GM23338 (cell line): Measurements from ENCODE around the gene OR1B1. TPM values are rescaled to one million over a fixed set of nuclear protein-coding genes. Genes with fewer than 3 reads are reported as not detected.

Experiments used
- ATAC-seq: fragments of 200-7000 bp; cut with Tn5 transposase; 3 replicates; pipeline ENCODE4 v1.9.1; 2020
- DNase-seq: peaks from one replicate; pipeline ENCODE4 v3.0.0-alpha.2; 2015; ENCODE audit warnings: low spot score
- H2AFZ ChIP-seq: fragments of 200-600 bp; sonication (generic); 2 replicates; pipeline ENCODE4 v1.8.0; 2016; ENCODE audit warnings: antibody characterized with exemption, mild to moderate bottlenecking, moderate library complexity
- H3F3A ChIP-seq: fragments of 200-600 bp; sonication (generic); replicated peaks from 2 replicates; pipeline ENCODE4 v1.8.0; 2017; ENCODE audit warnings: antibody characterized with exemption, mixed run types, low read depth
- H3K27ac ChIP-seq: fragments of 200-600 bp; sonication (generic); 2 replicates; pipeline ENCODE4 v1.6.1; 2016; ENCODE audit warnings: low read depth
- H3K27me3 ChIP-seq: fragments of 200-600 bp; sonication (generic); 2 replicates; pipeline ENCODE4 v1.8.0; 2016; ENCODE audit warnings: mild to moderate bottlenecking, mixed run types, moderate library complexity; ENCODE audit not compliant: insufficient read depth
- H3K36me3 ChIP-seq: fragments of 200-600 bp; sonication (generic); 2 replicates; pipeline ENCODE4 v1.8.0; 2016; ENCODE audit warnings: mild to moderate bottlenecking; ENCODE audit not compliant: insufficient read depth
- H3K4me1 ChIP-seq: fragments of 200-600 bp; sonication (generic); 2 replicates; pipeline ENCODE4 v1.8.0; 2016; ENCODE audit warnings: mild to moderate bottlenecking, moderate library complexity; ENCODE audit not compliant: insufficient read depth
- H3K4me2 ChIP-seq: fragments of 200-600 bp; sonication (generic); 2 replicates; pipeline ENCODE4 v1.7.1; 2017; ENCODE audit warnings: mixed run types
- H3K4me3 ChIP-seq: fragments of 200-600 bp; sonication (generic); 2 replicates; pipeline ENCODE4 v1.6.1; 2016; ENCODE audit warnings: mixed run types
- H3K79me2 ChIP-seq: fragments of 200-600 bp; sonication (generic); replicated peaks from 2 replicates; pipeline ENCODE4 v1.8.0; 2017; ENCODE audit warnings: mild to moderate bottlenecking; ENCODE audit not compliant: insufficient read depth
- H3K9me2 ChIP-seq: fragments of 200-600 bp; sonication (generic); 2 replicates; pipeline ENCODE4 v1.8.0; 2017; ENCODE audit not compliant: insufficient read depth
- H4K20me1 ChIP-seq: fragments of 200-600 bp; sonication (generic); replicated peaks from 2 replicates; pipeline ENCODE4 v1.8.0; 2017; ENCODE audit warnings: mild to moderate bottlenecking; ENCODE audit not compliant: insufficient read depth
- H3K27ac Mint-ChIP-seq: 2 replicates; pipeline ENCODE4 v1.8.0; 2020; ENCODE audit warnings: inconsistent platforms, mild to moderate bottlenecking, moderate library complexity, mixed read lengths
- H3K27me3 Mint-ChIP-seq: 3 replicates; pipeline ENCODE4 v1.8.0; 2022; ENCODE audit warnings: low read depth, mild to moderate bottlenecking, moderate library complexity, mixed read lengths, inconsistent platforms; ENCODE audit not compliant: insufficient read depth, poor library complexity
- H3K36me3 Mint-ChIP-seq: 3 replicates; pipeline ENCODE4 v1.8.0; 2021; ENCODE audit warnings: low read depth, mild to moderate bottlenecking, inconsistent platforms, moderate library complexity, mixed read lengths
- H3K4me1 Mint-ChIP-seq: 3 replicates; pipeline ENCODE4 v1.8.0; 2020; ENCODE audit warnings: mild to moderate bottlenecking, inconsistent platforms, mixed read lengths
- H3K4me3 Mint-ChIP-seq: 3 replicates; pipeline ENCODE4 v1.8.0; 2021; ENCODE audit warnings: moderate library complexity, mild to moderate bottlenecking, inconsistent platforms, mixed read lengths
- H3K9me3 Mint-ChIP-seq: 3 replicates; pipeline ENCODE4 v1.8.0; 2020; ENCODE audit warnings: moderate library complexity, mild to moderate bottlenecking, inconsistent platforms, mixed read lengths
- CREB1 ChIP-seq: fragments of 250-450 bp; sonication (Bioruptor Pico); IDR thresholded peaks from 2 replicates; pipeline ENCODE4 v1.5.0; 2020; ENCODE audit warnings: low read depth, mild to moderate bottlenecking, moderate library complexity
- CTCF ChIP-seq, 2 experiments: fragments of 200-600 bp in 1 of 2; sonication (generic) in 1 of 2; conservative IDR thresholded peaks; 2 replicates each; pipeline versions ENCODE4 v1.5.1 to v1.6.1; 2016 to 2017; ENCODE audit warnings: antibody characterized with exemption in 2 of 2, low read depth in 2 of 2, mild to moderate bottlenecking in 2 of 2, moderate library complexity in 1 of 2
- EZH2 ChIP-seq: fragments of 200-600 bp; sonication (generic); IDR thresholded peaks from one replicate; pipeline ENCODE4 v1.8.0; 2017; ENCODE audit warnings: antibody characterized with exemption, mild to moderate bottlenecking, low read depth; ENCODE audit not compliant: unreplicated experiment
- EZH2phosphoT487 ChIP-seq: fragments of 200-600 bp; sonication (generic); IDR thresholded peaks from one replicate; pipeline ENCODE4 v1.8.1; 2018; ENCODE audit warnings: antibody characterized with exemption; ENCODE audit not compliant: unreplicated experiment
- JUNB ChIP-seq: IDR thresholded peaks from one replicate; pipeline ENCODE4 v1.6.1; 2016; ENCODE audit warnings: antibody characterized with exemption; ENCODE audit not compliant: unreplicated experiment
- NANOG ChIP-seq: IDR thresholded peaks from 2 replicates; pipeline ENCODE4 v1.6.1; 2016; ENCODE audit warnings: antibody characterized with exemption, borderline replicate concordance
- POLR2AphosphoS5 ChIP-seq: IDR thresholded peaks from 2 replicates; pipeline ENCODE4 v1.6.1; 2016; ENCODE audit warnings: antibody characterized with exemption, low read depth
- REST ChIP-seq: IDR thresholded peaks from one replicate; pipeline ENCODE4 v1.6.1; 2018; ENCODE audit warnings: antibody characterized with exemption; ENCODE audit not compliant: unreplicated experiment
- STAT1 ChIP-seq: IDR thresholded peaks from one replicate; pipeline ENCODE4 v1.6.1; 2016; ENCODE audit warnings: antibody characterized with exemption; ENCODE audit not compliant: unreplicated experiment
- ZNF114 ChIP-seq: fragments of 250-450 bp; sonication (Bioruptor Pico); IDR thresholded peaks from 2 replicates; pipeline ENCODE4 v1.5.0; 2020; ENCODE audit warnings: mild to moderate bottlenecking, moderate library complexity
- ZNF331 ChIP-seq: fragments of 250-450 bp; sonication (Bioruptor Pico); IDR thresholded peaks from 2 replicates; pipeline ENCODE4 v1.5.0; 2020; ENCODE audit warnings: low read depth, mild to moderate bottlenecking, moderate library complexity
- polyA plus RNA-seq: library from polyadenylated mRNA; unstranded; fragments of >200 nt; fragmentation: Nextera tagmentation; extraction: Ambion mirVana; gene quantifications from 2 replicates; pipeline ENCODE4 v1.2.1, GENCODE V29; 2016
- total RNA-seq: library from RNA; depleted of rRNA; stranded (reverse); fragments of >200 nt; shearing (Covaris generic); gene quantifications from 2 replicates; pipeline ENCODE4 v1.2.3, GENCODE V29; 2014
- TF ChIP-seq, protein P1 (sequence below): fragments of 250-450 bp; sonication (Bioruptor Pico); IDR thresholded peaks from 2 replicates; pipeline ENCODE4 v1.5.0; 2020; ENCODE audit warnings: mild to moderate bottlenecking, moderate library complexity
- TF ChIP-seq, protein P2 (sequence below): IDR thresholded peaks from 2 replicates; pipeline ENCODE4 v1.6.1; 2016; ENCODE audit warnings: antibody characterized with exemption

OR1B1 gene
- total and polyA plus RNA-seq, 2 experiments from 2014 or later = not detected

DNA sequence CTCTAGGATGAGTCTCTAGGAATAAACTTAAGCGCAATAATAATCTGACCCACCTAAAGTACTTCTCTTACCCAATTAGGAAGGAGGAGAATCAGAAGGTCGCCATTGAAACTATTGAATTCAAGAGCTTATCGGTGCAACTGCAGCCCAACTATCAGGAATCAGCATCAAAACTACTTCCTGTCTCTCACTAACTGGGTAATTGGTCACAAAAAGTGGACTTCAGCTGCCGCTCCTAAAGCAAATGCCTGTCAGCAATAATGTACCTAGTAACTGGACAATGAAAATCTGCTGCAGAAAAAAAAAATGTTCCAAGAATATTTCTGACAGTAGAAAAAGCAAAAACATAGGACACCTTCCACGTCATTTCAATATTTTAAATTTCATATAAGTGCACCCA lies 77.6 kb downstream of the OR1B1 start:
- Mint-ChIP-seq H3K27me3 (no peaks in the 10 kb centered on the region), H3K9me3 (peaks cover 72% of the 10 kb centered on the region), H3K36me3 (peaks cover 4% of the 10 kb centered on the region; the same call in 2 of the 3 replicates), H3K4me3 (no peak overlapping the region), H3K27ac (no peak overlapping the region), H3K4me1 (no peaks in the 10 kb centered on the region)
- Histone ChIP-seq H2AFZ (no peak overlapping the region), H3K27ac (no peak overlapping the region), H3K27me3 (no peaks in the 10 kb centered on the region), H3F3A (no peaks in the 10 kb centered on the region), H4K20me1 (no peaks in the 10 kb centered on the region), H3K79me2 (no peaks in the 10 kb centered on the region), H3K4me2 (no peak overlapping the region), H3K4me1 (no peaks in the 10 kb centered on the region), H3K9me2 (no peaks in the 10 kb centered on the region), H3K36me3 (no peaks in the 10 kb centered on the region), H3K4me3 (no peak overlapping the region)
- TF ChIP-seq REST (no peak), POLR2AphosphoS5 (no peak), ZNF114 (CRISPR knock-in tag) (no peak), EZH2 (no peak), STAT1 (no peak), JUNB (no peak), CREB1 (CRISPR knock-in tag) (no peak), ZNF331 (CRISPR knock-in tag) (no peak), EZH2phosphoT487 (no peak), CTCF (conservative IDR thresholded peaks at IDR 0.05; ENCODE audit: low read depth in 2 of 2) (no peak), NANOG (no peak)
- TF ChIP-seq, protein P1, sequence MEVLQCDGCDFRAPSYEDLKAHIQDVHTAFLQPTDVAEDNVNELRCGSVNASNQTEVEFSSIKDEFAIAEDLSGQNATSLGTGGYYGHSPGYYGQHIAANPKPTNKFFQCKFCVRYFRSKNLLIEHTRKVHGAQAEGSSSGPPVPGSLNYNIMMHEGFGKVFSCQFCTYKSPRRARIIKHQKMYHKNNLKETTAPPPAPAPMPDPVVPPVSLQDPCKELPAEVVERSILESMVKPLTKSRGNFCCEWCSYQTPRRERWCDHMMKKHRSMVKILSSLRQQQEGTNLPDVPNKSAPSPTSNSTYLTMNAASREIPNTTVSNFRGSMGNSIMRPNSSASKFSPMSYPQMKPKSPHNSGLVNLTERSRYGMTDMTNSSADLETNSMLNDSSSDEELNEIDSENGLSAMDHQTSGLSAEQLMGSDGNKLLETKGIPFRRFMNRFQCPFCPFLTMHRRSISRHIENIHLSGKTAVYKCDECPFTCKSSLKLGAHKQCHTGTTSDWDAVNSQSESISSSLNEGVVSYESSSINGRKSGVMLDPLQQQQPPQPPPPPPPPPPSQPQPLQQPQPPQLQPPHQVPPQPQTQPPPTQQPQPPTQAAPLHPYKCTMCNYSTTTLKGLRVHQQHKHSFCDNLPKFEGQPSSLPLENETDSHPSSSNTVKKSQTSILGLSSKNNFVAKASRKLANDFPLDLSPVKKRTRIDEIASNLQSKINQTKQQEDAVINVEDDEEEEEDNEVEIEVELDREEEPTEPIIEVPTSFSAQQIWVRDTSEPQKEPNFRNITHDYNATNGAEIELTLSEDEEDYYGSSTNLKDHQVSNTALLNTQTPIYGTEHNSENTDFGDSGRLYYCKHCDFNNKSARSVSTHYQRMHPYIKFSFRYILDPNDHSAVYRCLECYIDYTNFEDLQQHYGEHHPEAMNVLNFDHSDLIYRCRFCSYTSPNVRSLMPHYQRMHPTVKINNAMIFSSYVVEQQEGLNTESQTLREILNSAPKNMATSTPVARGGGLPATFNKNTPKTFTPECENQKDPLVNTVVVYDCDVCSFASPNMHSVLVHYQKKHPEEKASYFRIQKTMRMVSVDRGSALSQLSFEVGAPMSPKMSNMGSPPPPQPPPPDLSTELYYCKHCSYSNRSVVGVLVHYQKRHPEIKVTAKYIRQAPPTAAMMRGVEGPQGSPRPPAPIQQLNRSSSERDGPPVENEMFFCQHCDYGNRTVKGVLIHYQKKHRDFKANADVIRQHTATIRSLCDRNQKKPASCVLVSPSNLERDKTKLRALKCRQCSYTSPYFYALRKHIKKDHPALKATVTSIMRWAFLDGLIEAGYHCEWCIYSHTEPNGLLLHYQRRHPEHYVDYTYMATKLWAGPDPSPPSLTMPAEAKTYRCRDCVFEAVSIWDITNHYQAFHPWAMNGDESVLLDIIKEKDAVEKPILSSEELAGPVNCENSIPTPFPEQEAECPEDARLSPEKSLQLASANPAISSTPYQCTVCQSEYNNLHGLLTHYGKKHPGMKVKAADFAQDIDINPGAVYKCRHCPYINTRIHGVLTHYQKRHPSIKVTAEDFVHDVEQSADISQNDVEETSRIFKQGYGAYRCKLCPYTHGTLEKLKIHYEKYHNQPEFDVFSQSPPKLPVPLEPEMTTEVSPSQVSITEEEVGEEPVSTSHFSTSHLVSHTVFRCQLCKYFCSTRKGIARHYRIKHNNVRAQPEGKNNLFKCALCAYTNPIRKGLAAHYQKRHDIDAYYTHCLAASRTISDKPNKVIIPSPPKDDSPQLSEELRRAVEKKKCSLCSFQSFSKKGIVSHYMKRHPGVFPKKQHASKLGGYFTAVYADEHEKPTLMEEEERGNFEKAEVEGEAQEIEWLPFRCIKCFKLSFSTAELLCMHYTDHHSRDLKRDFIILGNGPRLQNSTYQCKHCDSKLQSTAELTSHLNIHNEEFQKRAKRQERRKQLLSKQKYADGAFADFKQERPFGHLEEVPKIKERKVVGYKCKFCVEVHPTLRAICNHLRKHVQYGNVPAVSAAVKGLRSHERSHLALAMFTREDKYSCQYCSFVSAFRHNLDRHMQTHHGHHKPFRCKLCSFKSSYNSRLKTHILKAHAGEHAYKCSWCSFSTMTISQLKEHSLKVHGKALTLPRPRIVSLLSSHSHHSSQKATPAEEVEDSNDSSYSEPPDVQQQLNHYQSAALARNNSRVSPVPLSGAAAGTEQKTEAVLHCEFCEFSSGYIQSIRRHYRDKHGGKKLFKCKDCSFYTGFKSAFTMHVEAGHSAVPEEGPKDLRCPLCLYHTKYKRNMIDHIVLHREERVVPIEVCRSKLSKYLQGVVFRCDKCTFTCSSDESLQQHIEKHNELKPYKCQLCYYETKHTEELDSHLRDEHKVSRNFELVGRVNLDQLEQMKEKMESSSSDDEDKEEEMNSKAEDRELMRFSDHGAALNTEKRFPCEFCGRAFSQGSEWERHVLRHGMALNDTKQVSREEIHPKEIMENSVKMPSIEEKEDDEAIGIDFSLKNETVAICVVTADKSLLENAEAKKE (CRISPR knock-in tag) = no peak
- TF ChIP-seq, protein P2, sequence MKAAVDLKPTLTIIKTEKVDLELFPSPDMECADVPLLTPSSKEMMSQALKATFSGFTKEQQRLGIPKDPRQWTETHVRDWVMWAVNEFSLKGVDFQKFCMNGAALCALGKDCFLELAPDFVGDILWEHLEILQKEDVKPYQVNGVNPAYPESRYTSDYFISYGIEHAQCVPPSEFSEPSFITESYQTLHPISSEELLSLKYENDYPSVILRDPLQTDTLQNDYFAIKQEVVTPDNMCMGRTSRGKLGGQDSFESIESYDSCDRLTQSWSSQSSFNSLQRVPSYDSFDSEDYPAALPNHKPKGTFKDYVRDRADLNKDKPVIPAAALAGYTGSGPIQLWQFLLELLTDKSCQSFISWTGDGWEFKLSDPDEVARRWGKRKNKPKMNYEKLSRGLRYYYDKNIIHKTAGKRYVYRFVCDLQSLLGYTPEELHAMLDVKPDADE = no peak
- DNase-seq = no peak
- no peak for ATAC-seq
